HepG2 (cell line): ENCODE measurements around the gene TBX15. TPM values are rescaled to one million over a fixed set of nuclear protein-coding genes. Genes with fewer than 3 reads are reported as not detected.

Source experiments
- ATAC-seq: fragments of 200-7000 bp; cut with Tn5 transposase; 3 replicates; pipeline ENCODE4 v1.9.1; 2020; ENCODE audit warnings: mild to moderate bottlenecking, moderate library complexity
- BruUV-seq: library from RNA; stranded (reverse); fragments of 400-500 nt; replicated peaks from 2 replicates; lab custom pipeline; 2021; lab: Mats Ljungman, UMichigan
- CTCF ChIA-PET: fragments of 300-600 bp; formaldehyde crosslinking; extraction: SDS; loops from one replicate; lab custom pipeline; 2021; ENCODE audit warnings: low total read pairs, inconsistent platforms, low intra/inter-chr PET ratio; lab: Yijun Ruan, JAX
- POLR2A ChIA-PET: fragments of 350-600 bp; sonication (Branson Sonifier 250); formaldehyde crosslinking; loops from one replicate; lab custom pipeline; 2020; ENCODE audit warnings: antibody characterized with exemption, inconsistent platforms; lab: Yijun Ruan, JAX
- DNase-seq: peaks from one replicate; pipeline ENCODE4 v3.0.0-alpha.2; 2015; ENCODE audit warnings: low spot score
- FAIRE-seq: peaks from 3 replicates; lab custom pipeline; 2011; peaks lifted over from hg19 to GRCh38; lab: Jason Lieb, UNC
- H2AFZ ChIP-seq: one replicate; pipeline ENCODE4 v1.6.1; 2011; ENCODE audit warnings: low read length, inconsistent platforms
- H3K27ac ChIP-seq: fragments of 300-600 bp; 3 replicates; pipeline ENCODE4 v1.8.0; 2011; ENCODE audit warnings: mixed run types, mild to moderate bottlenecking, mixed read lengths, low read length, inconsistent platforms; ENCODE audit not compliant: insufficient read depth; ENCODE audit errors: extremely low read length
- H3K27me3 ChIP-seq, 2 experiments: fragments of 200-600 bp in 1 of 2; 2 replicates in 1 of 2; 3 replicates in 1 of 2; pipeline versions ENCODE4 v1.6.0 to v1.8.0; 2011; ENCODE audit warnings: low read length in 2 of 2, mild to moderate bottlenecking in 2 of 2, moderate library complexity in 2 of 2, inconsistent platforms in 1 of 2; ENCODE audit not compliant: insufficient read depth in 2 of 2, control insufficient read depth in 1 of 2
- H3K36me3 ChIP-seq, 2 experiments: fragments of 200-600 bp in 1 of 2; replicated peaks in 1 of 2; 2 replicates in 1 of 2; 3 replicates in 1 of 2; pipeline versions ENCODE4 v1.5.1 to v1.8.0; 2011; ENCODE audit warnings: low read length in 2 of 2, inconsistent platforms in 1 of 2; ENCODE audit not compliant: insufficient read depth in 2 of 2, control insufficient read depth in 1 of 2
- H3K4me1 ChIP-seq: 2 replicates; pipeline ENCODE4 v1.5.1; 2012; ENCODE audit warnings: low read length, inconsistent platforms; ENCODE audit not compliant: insufficient read depth
- H3K4me2 ChIP-seq: 2 replicates; pipeline ENCODE4 v1.6.0; 2011; ENCODE audit warnings: low read depth, low read length, inconsistent platforms
- H3K4me3 ChIP-seq, 3 experiments: fragments of 200-600 bp in 1 of 3; sonication (generic), shearing (Covaris generic) in 1 of 3; replicated peaks in 1 of 3; 2 replicates each; pipeline ENCODE4 v1.5.1; 2011 to 2016; ENCODE audit warnings: low read length in 3 of 3, inconsistent platforms in 2 of 3, low read depth in 2 of 3, mild to moderate bottlenecking in 2 of 3, control low read depth in 1 of 3, mixed read lengths in 1 of 3; ENCODE audit not compliant: insufficient read depth in 1 of 3
- H3K79me2 ChIP-seq: one replicate; pipeline ENCODE4 v1.6.1; 2011; ENCODE audit warnings: low read length, inconsistent platforms; ENCODE audit not compliant: insufficient read depth
- H3K9ac ChIP-seq: 2 replicates; pipeline ENCODE4 v1.6.0; 2011; ENCODE audit warnings: mild to moderate bottlenecking, low read depth, low read length, inconsistent platforms; ENCODE audit not compliant: insufficient read depth
- H3K9me3 ChIP-seq: 2 replicates; pipeline ENCODE4 v1.5.1; 2012; ENCODE audit warnings: mild to moderate bottlenecking, low read length
- H4K20me1 ChIP-seq: 2 replicates; pipeline ENCODE4 v1.6.0; 2011; ENCODE audit warnings: inconsistent platforms, mild to moderate bottlenecking, low read length, moderate library complexity; ENCODE audit not compliant: insufficient read depth
- AKAP8 ChIP-seq: sonication (generic); formaldehyde crosslinking; IDR thresholded peaks from 2 replicates; pipeline ENCODE4 v1.5.1; 2020; ENCODE audit warnings: mild to moderate bottlenecking, missing genetic modification reagents
- CSRNP2 ChIP-seq: sonication (generic); formaldehyde crosslinking; conservative IDR thresholded peaks from 2 replicates; pipeline ENCODE4 v1.8.0; 2022; ENCODE audit warnings: low read depth, missing genetic modification reagents
- GMEB1 ChIP-seq: sonication (generic); formaldehyde crosslinking; IDR thresholded peaks from 2 replicates; pipeline ENCODE4 v1.5.1; 2020; ENCODE audit warnings: missing genetic modification reagents, mild to moderate bottlenecking, borderline replicate concordance
- HMGA1 ChIP-seq: sonication (generic); formaldehyde crosslinking; conservative IDR thresholded peaks from 2 replicates; pipeline ENCODE4 v1.4.0; 2020; ENCODE audit warnings: missing genetic modification reagents
- IRX3 ChIP-seq: sonication (generic); formaldehyde crosslinking; IDR thresholded peaks from 2 replicates; pipeline ENCODE4 v1.8.1; 2023; ENCODE audit warnings: mild to moderate bottlenecking, low read depth, missing genetic modification reagents, borderline replicate concordance
- KLF11 ChIP-seq: IDR thresholded peaks from 2 replicates; pipeline ENCODE4 v1.6.1; 2016; ENCODE audit warnings: missing compliant biosample characterization
- NFE2 ChIP-seq: sonication (generic); formaldehyde crosslinking; IDR thresholded peaks from 2 replicates; pipeline ENCODE4 v1.4.0; 2020; ENCODE audit warnings: missing genetic modification reagents
- NONO ChIP-seq, 2 experiments: fragments of 450-650 bp in 1 of 2; sonication (generic) in 1 of 2; formaldehyde crosslinking in 1 of 2; IDR thresholded peaks in 1 of 2; conservative IDR thresholded peaks in 1 of 2; 2 replicates each; pipeline versions ENCODE4 v1.6.1 to v1.8.0; 2017 to 2022; ENCODE audit warnings: mild to moderate bottlenecking in 1 of 2, missing genetic modification reagents in 1 of 2, moderate library complexity in 1 of 2
- RBAK ChIP-seq: sonication (generic); formaldehyde crosslinking; IDR thresholded peaks from 2 replicates; pipeline ENCODE4 v1.5.1; 2020; ENCODE audit warnings: mild to moderate bottlenecking, missing genetic modification reagents
- RXRB ChIP-seq: IDR thresholded peaks from 2 replicates; pipeline ENCODE4 v1.6.1; 2016; ENCODE audit warnings: borderline replicate concordance, missing genetic modification reagents, missing compliant biosample characterization
- SMARCE1 ChIP-seq: fragments of 450-650 bp; IDR thresholded peaks from 2 replicates; pipeline ENCODE4 v1.6.1; 2017; ENCODE audit warnings: borderline replicate concordance
- TARDBP ChIP-seq: sonication (generic); formaldehyde crosslinking; IDR thresholded peaks from 2 replicates; pipeline ENCODE4 v1.8.0; 2022; ENCODE audit warnings: mild to moderate bottlenecking, missing genetic modification reagents
- ZNF383 ChIP-seq: sonication (generic); formaldehyde crosslinking; IDR thresholded peaks from 2 replicates; pipeline ENCODE4 v1.4.0; 2020; ENCODE audit warnings: missing genetic modification reagents, mild to moderate bottlenecking, borderline replicate concordance
- ZNF616 ChIP-seq: sonication (generic); formaldehyde crosslinking; IDR thresholded peaks from 2 replicates; pipeline ENCODE4 v1.5.0; 2020; ENCODE audit warnings: low read depth, mild to moderate bottlenecking, missing genetic modification reagents
- ZNF766 ChIP-seq: sonication (generic); formaldehyde crosslinking; IDR thresholded peaks from 2 replicates; pipeline ENCODE4 v1.5.0; 2020; ENCODE audit warnings: missing genetic modification reagents, borderline replicate concordance
- WGBS: methylation state at CpG from one replicate; pipeline ENCODE4 v1.1.6; 2017; ENCODE audit warnings: low lambda C conversion rate; 5-methylcytosine and 5-hydroxymethylcytosine counted together
- in situ Hi-C: cut with HindIII; loops from 2 replicates; pipeline ENCODE4 v1.10.0; 2017; ENCODE audit warnings: low pct_unique_long_range_greater_than_20kb; ENCODE audit not compliant: extremely low pct_ligation_motif_present
- intact Hi-C: fragments of 100-400 bp; cut with micrococcal nuclease; formaldehyde crosslinking; loops from one replicate; pipeline ENCODE4 v1.10.0; 2022; ENCODE audit not compliant: unreplicated experiment
- polyA plus RNA-seq, 8 experiments: library from polyadenylated mRNA; depleted of rRNA in 3 of 8; stranded (reverse) in 7 of 8; unstranded in 1 of 8; fragments of >200 nt; fragmentation: Illumina TruSeq in 4 of 8; extraction: Trizol in 4 of 8; gene quantifications; 2 replicates each; pipeline versions ENCODE4 v1.2.1 to v1.2.3, GENCODE V29; 2011 to 2016; ENCODE audit warnings: low read depth in 4 of 8, missing spikeins in 1 of 8, mixed read lengths in 1 of 8; ENCODE audit not compliant: insufficient read depth in 1 of 8
- total RNA-seq, 5 experiments: library from RNA; depleted of rRNA; stranded (reverse); fragments of >200 nt; fragmentation: Illumina TruSeq; extraction: Trizol; gene quantifications; 2 replicates each; pipeline ENCODE4 v1.2.3, GENCODE V29; 2016; ENCODE audit warnings: low read depth in 1 of 5

TBX15 gene
- total and polyA plus RNA-seq, 2 of the 13 experiments (the other 11 are each of a cell fraction or from before 2014, with no cell fraction given): 0.42 to 1.9 TPM

- H2AFZ ChIP-seq: no peak overlapping the region
- FAIRE-seq: no peak
- DNase-seq: no peak
- no peak overlapping the region for H3K4me2 ChIP-seq
- CTCF ChIA-PET: no interaction called here
- H3K27ac ChIP-seq: no peak overlapping the region
- no peak overlapping the region for H3K4me3 ChIP-seq
- 92% methylated on average over 3 of the region's 3 CpGs for WGBS
- no peaks in the 10 kb centered on the region for H3K27me3 ChIP-seq
- intact Hi-C loops: no loop called here
- no TSS peak for BruUV-seq
- no peak overlapping the region for H3K9ac ChIP-seq
- no peak for TF ChIP-seq GMEB1
- TF ChIP-seq KLF11 (CRISPR knock-in tag): no peak
- TF ChIP-seq TARDBP (CRISPR knock-in tag): no peak
- no peak for TF ChIP-seq RXRB
- TF ChIP-seq AKAP8: no peak
- TF ChIP-seq CSRNP2 (CRISPR knock-in tag): no peak
- TF ChIP-seq ZNF383: no peak
- no peak for TF ChIP-seq RBAK (CRISPR knock-in tag)
- TF ChIP-seq NFE2 (CRISPR knock-in tag): no peak
- no peak for TF ChIP-seq HMGA1 (CRISPR knock-in tag)
- TF ChIP-seq IRX3: no peak
- no peak for TF ChIP-seq ZNF616 (CRISPR knock-in tag)
- TF ChIP-seq ZNF766 (CRISPR knock-in tag): no peak
- no peak for TF ChIP-seq NONO (IDR thresholded peaks at IDR 0.05)
- no peak for TF ChIP-seq NONO (CRISPR knock-in tag; conservative IDR thresholded peaks at IDR 0.05)
- TF ChIP-seq SMARCE1: no peak
- no peaks in the 10 kb centered on the region for H3K79me2 ChIP-seq
- no peaks in the 10 kb centered on the region for H4K20me1 ChIP-seq
- POLR2A ChIA-PET: no interaction called here
- H3K36me3 ChIP-seq: no peaks in the 10 kb centered on the region
- peaks cover 27% of the 10 kb centered on the region for H3K4me1 ChIP-seq
- no peaks in the 10 kb centered on the region for H3K9me3 ChIP-seq
- in situ Hi-C loops: no loop called here
- no peak for ATAC-seq
These were observed 33.7 kb downstream of the TBX15 start for GRCh38 chr1:118954301-118954905.
